Measurements from ENCODE around the gene NUAK1. TPM values are rescaled to one million over a fixed set of nuclear protein-coding genes. Genes with fewer than 3 reads are reported as not detected.

Gene NUAK1
- total and polyA plus RNA-seq, 2 experiments from 2014 or later: 5.4 to 16.9 TPM

DNA sequence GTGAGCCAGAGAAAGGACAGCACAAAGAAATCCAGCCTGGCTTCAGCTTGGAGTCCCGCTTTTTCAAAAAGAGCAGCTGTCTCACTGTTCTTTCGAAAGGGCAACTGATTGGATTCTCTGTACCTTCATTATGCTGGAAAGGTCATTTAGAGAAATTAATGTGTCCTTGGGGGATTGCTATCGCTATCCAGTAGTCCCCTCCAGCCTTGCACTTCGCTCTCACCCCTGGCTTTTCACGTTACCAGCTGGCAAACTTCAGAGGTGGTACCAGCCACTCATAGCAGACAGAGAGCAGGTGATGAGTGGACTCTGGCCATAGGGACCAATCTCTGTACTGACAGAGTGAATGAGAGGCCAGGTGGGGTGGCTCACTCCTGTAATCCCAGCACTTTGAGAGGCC lies 11.8 kb upstream of the NUAK1 start:
- Histone ChIP-seq H3K4me2 (no peak overlapping the region), H2AFZ (no peak overlapping the region), H3K27me3 (ENCODE audit: insufficient read depth) (no peaks in the 10 kb centered on the region), H3K36me3 (ENCODE audit: insufficient read depth) (no peaks in the 10 kb centered on the region), H3K27ac (ENCODE audit: low read depth) (no peak overlapping the region), H4K20me1 (replicated peaks; ENCODE audit: insufficient read depth) (no peaks in the 10 kb centered on the region), H3K4me1 (ENCODE audit: insufficient read depth) (peaks cover 2% of the 10 kb centered on the region; the same call in 1 of the 2 replicates), H3F3A (replicated peaks; ENCODE audit: low read depth) (no peaks in the 10 kb centered on the region), H3K9me2 (ENCODE audit: insufficient read depth) (no peaks in the 10 kb centered on the region), H3K79me2 (replicated peaks; ENCODE audit: insufficient read depth) (no peaks in the 10 kb centered on the region), H3K4me3 (no peak overlapping the region)
- no peak for ATAC-seq
- H3K27me3 Mint-ChIP-seq (ENCODE audit: insufficient read depth, low read depth, poor library complexity): no peaks in the 10 kb centered on the region
- H3K36me3 Mint-ChIP-seq (ENCODE audit: low read depth): no peaks in the 10 kb centered on the region
- H3K4me3 Mint-ChIP-seq: no peak overlapping the region
- H3K9me3 Mint-ChIP-seq: no peaks in the 10 kb centered on the region
- no peak for TF ChIP-seq REST (IDR thresholded peaks at IDR 0.05; ENCODE audit: unreplicated experiment)
- no peak for TF ChIP-seq POLR2AphosphoS5 (IDR thresholded peaks at IDR 0.05; ENCODE audit: low read depth)
- TF ChIP-seq EZH2 (IDR thresholded peaks at IDR 0.05; ENCODE audit: low read depth, unreplicated experiment): no peak
- no peak for TF ChIP-seq ETS1 (IDR thresholded peaks at IDR 0.05)
- no peak for TF ChIP-seq NANOG (IDR thresholded peaks at IDR 0.05; ENCODE audit: borderline replicate concordance)
- TF ChIP-seq JUNB (IDR thresholded peaks at IDR 0.05; ENCODE audit: unreplicated experiment): no peak
- no peak for TF ChIP-seq ZNF114 (CRISPR knock-in tag; IDR thresholded peaks at IDR 0.05)
- no peak for TF ChIP-seq STAT1 (IDR thresholded peaks at IDR 0.05; ENCODE audit: unreplicated experiment)
- TF ChIP-seq CREB1 (CRISPR knock-in tag; IDR thresholded peaks at IDR 0.05; ENCODE audit: low read depth): no peak
- TF ChIP-seq EZH2phosphoT487 (IDR thresholded peaks at IDR 0.05; ENCODE audit: unreplicated experiment): no peak
- TF ChIP-seq ZNF331 (CRISPR knock-in tag; IDR thresholded peaks at IDR 0.05; ENCODE audit: low read depth): no peak
- no peak for TF ChIP-seq ZNF462 (CRISPR knock-in tag; IDR thresholded peaks at IDR 0.05)
- TF ChIP-seq, protein P1, sequence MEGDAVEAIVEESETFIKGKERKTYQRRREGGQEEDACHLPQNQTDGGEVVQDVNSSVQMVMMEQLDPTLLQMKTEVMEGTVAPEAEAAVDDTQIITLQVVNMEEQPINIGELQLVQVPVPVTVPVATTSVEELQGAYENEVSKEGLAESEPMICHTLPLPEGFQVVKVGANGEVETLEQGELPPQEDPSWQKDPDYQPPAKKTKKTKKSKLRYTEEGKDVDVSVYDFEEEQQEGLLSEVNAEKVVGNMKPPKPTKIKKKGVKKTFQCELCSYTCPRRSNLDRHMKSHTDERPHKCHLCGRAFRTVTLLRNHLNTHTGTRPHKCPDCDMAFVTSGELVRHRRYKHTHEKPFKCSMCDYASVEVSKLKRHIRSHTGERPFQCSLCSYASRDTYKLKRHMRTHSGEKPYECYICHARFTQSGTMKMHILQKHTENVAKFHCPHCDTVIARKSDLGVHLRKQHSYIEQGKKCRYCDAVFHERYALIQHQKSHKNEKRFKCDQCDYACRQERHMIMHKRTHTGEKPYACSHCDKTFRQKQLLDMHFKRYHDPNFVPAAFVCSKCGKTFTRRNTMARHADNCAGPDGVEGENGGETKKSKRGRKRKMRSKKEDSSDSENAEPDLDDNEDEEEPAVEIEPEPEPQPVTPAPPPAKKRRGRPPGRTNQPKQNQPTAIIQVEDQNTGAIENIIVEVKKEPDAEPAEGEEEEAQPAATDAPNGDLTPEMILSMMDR (conservative IDR thresholded peaks at IDR 0.05; ENCODE audit: low read depth in 2 of 2): no peak
- peaks cover 8% of the 10 kb centered on the region; the same call in 2 of the 3 replicates for H3K4me1 Mint-ChIP-seq
- H3K27ac Mint-ChIP-seq: no peak overlapping the region
- no peak for DNase-seq (ENCODE audit: low spot score)

Measured in GM23338 (cell line).